Measurements from ENCODE around the gene PYCARD. TPM values are rescaled to one million over a fixed set of nuclear protein-coding genes. Genes with fewer than 3 reads are reported as not detected.

PYCARD gene
- total RNA-seq, 1 experiment from 2014 or later: 29.8 TPM

- H3K9ac ChIP-seq (ENCODE audit: low read length): no peak overlapping the region
- ChIA-PET POLR2A (ENCODE audit: unreplicated experiment) (no interaction called here), CTCF (interaction anchor here (0.6 kb wide), 3 partner anchors 10 to 158 kb away, joined by 3 to 7 read pairs (median 3); no protein-coding TSS in a partner anchor)
- no peaks in the 10 kb centered on the region for H3F3A ChIP-seq (ENCODE audit: low read length, unreplicated experiment)
- no peak overlapping the region for H2AFZ ChIP-seq (ENCODE audit: low read length)
- no peak for DNase-seq
- no peaks in the 10 kb centered on the region for H3K36me3 ChIP-seq (ENCODE audit: low read depth, low read length)
- peaks cover 8% of the 10 kb centered on the region; the same call in 1 of the 2 replicates for H3K27me3 ChIP-seq (ENCODE audit: low read length)
- intact Hi-C loops (cut with micrococcal nuclease): no loop called here
- H3K79me2 ChIP-seq (ENCODE audit: low read length): no peaks in the 10 kb centered on the region
- no peaks in the 10 kb centered on the region for H4K20me1 ChIP-seq (ENCODE audit: low read length)
- no TSS peak for BruUV-seq (replicated peaks)
- no peaks in the 10 kb centered on the region for H3K4me1 ChIP-seq (ENCODE audit: insufficient read depth, low read length)
- H3K27ac ChIP-seq (ENCODE audit: low read length): no peak overlapping the region
- H3K9me3 ChIP-seq (ENCODE audit: low read length): no peaks in the 10 kb centered on the region
- H3K4me2 ChIP-seq (ENCODE audit: low read length): no peak overlapping the region
- H3K9me2 ChIP-seq (replicated peaks; ENCODE audit: low read length): no peaks in the 10 kb centered on the region
- no peak overlapping the region for H3K4me3 ChIP-seq (ENCODE audit: low read length)
- TF ChIP-seq EZH2 (IDR thresholded peaks at IDR 0.05; ENCODE audit: low read length, unreplicated experiment): no peak
- TF ChIP-seq CTCF (conservative IDR thresholded peaks at IDR 0.05; ENCODE audit: low read depth, low read length): no peak
- TF ChIP-seq EZH2phosphoT487 (IDR thresholded peaks at IDR 0.05; ENCODE audit: borderline replicate concordance, low read length): no peak
- no peak for ATAC-seq
Measured at GRCh38 chr16:31243734-31244670, 41.4 kb upstream of the PYCARD start.

GRCh38 chr16:31242206-31242605, 39.6 kb upstream of the PYCARD start:
- Histone ChIP-seq H2AFZ (ENCODE audit: low read length) (no peak overlapping the region), H3K9ac (ENCODE audit: low read length) (no peak overlapping the region), H3K9me3 (ENCODE audit: low read length) (no peaks in the 10 kb centered on the region), H3K36me3 (ENCODE audit: low read depth, low read length) (no peaks in the 10 kb centered on the region), H3K4me1 (ENCODE audit: insufficient read depth, low read length) (no peaks in the 10 kb centered on the region), H4K20me1 (ENCODE audit: low read length) (no peaks in the 10 kb centered on the region), H3K4me3 (ENCODE audit: low read length) (no peak overlapping the region), H3K4me2 (ENCODE audit: low read length) (no peak overlapping the region), H3K79me2 (ENCODE audit: low read length) (no peaks in the 10 kb centered on the region), H3F3A (ENCODE audit: low read length, unreplicated experiment) (no peaks in the 10 kb centered on the region), H3K27ac (ENCODE audit: low read length) (no peak overlapping the region), H3K9me2 (replicated peaks; ENCODE audit: low read length) (no peaks in the 10 kb centered on the region), H3K27me3 (ENCODE audit: low read length) (no peaks in the 10 kb centered on the region)
- TF ChIP-seq EZH2 (IDR thresholded peaks at IDR 0.05; ENCODE audit: low read length, unreplicated experiment) (no peak), EZH2phosphoT487 (IDR thresholded peaks at IDR 0.05; ENCODE audit: borderline replicate concordance, low read length) (no peak), CTCF (conservative IDR thresholded peaks at IDR 0.05; ENCODE audit: low read depth, low read length) (no peak)
- ChIA-PET POLR2A (ENCODE audit: unreplicated experiment) (no interaction called here), CTCF (no interaction called here)
- ATAC-seq: no peak
- no peak for DNase-seq
- intact Hi-C loops (cut with micrococcal nuclease): no loop called here
- BruUV-seq (replicated peaks): no TSS peak

GRCh38 chr16:31238041-31238440, 35.5 kb upstream of the PYCARD start:
- H3K79me2 ChIP-seq (ENCODE audit: low read length): no peaks in the 10 kb centered on the region

More at GRCh38 chr16:31238041-31238440, 35.5 kb upstream of the PYCARD start:
- no peak for TF ChIP-seq CTCF (conservative IDR thresholded peaks at IDR 0.05; ENCODE audit: low read depth, low read length)
- no peak for TF ChIP-seq EZH2 (IDR thresholded peaks at IDR 0.05; ENCODE audit: low read length, unreplicated experiment)
- Histone ChIP-seq H3K9me3 (ENCODE audit: low read length) (no peaks in the 10 kb centered on the region), H3F3A (ENCODE audit: low read length, unreplicated experiment) (no peaks in the 10 kb centered on the region), H3K4me1 (ENCODE audit: insufficient read depth, low read length) (no peaks in the 10 kb centered on the region), H3K27me3 (ENCODE audit: low read length) (no peaks in the 10 kb centered on the region), H3K27ac (ENCODE audit: low read length) (no peak overlapping the region), H3K36me3 (ENCODE audit: low read depth, low read length) (no peaks in the 10 kb centered on the region), H3K4me3 (ENCODE audit: low read length) (no peak overlapping the region), H3K9me2 (replicated peaks; ENCODE audit: low read length) (no peaks in the 10 kb centered on the region), H4K20me1 (ENCODE audit: low read length) (no peaks in the 10 kb centered on the region), H3K9ac (ENCODE audit: low read length) (no peak overlapping the region), H3K4me2 (ENCODE audit: low read length) (no peak overlapping the region), H2AFZ (ENCODE audit: low read length) (no peak overlapping the region)
- BruUV-seq (replicated peaks): no TSS peak
- CTCF ChIA-PET: no interaction called here
- DNase-seq: no peak
- POLR2A ChIA-PET (ENCODE audit: unreplicated experiment): no interaction called here
- intact Hi-C loops (cut with micrococcal nuclease): no loop called here
- ATAC-seq: no peak
